ENCODE measurements around the gene USP34. TPM values are rescaled to one million over a fixed set of nuclear protein-coding genes. Genes with fewer than 3 reads are reported as not detected.

The USP34 gene
- total and polyA plus RNA-seq, 2 experiments from 2014 or later = 42.4 to 94.5 TPM

- H3K9me3 ChIP-seq (ENCODE audit: low read depth) = no peaks in the 10 kb centered on the region
- H3K4me3 ChIP-seq = no peak overlapping the region
- TF ChIP-seq CTCF (IDR thresholded peaks at IDR 0.05; ENCODE audit: low read depth, low read length) = no peak
- H3K27me3 ChIP-seq = no peaks in the 10 kb centered on the region
- no peak overlapping the region for H3K27ac ChIP-seq
- no peaks in the 10 kb centered on the region for H3K36me3 ChIP-seq
- DNase-seq (ENCODE audit: low read depth in 1 of 2, low spot score in 1 of 2) = no peak
- peaks cover 10% of the 10 kb centered on the region for H3K4me1 ChIP-seq (ENCODE audit: low read depth)
Observed at GRCh38 chr2:61361068-61361467, 109.8 kb downstream of the USP34 start.

- Histone ChIP-seq H3K27me3 (no peaks in the 10 kb centered on the region), H3K27ac (no peak overlapping the region), H3K36me3 (no peaks in the 10 kb centered on the region), H3K9me3 (ENCODE audit: low read depth) (no peaks in the 10 kb centered on the region), H3K4me3 (no peak overlapping the region), H3K4me1 (ENCODE audit: low read depth) (peaks cover 10% of the 10 kb centered on the region)
- DNase-seq (ENCODE audit: low read depth in 1 of 2, low spot score in 1 of 2) = no peak
- no peak for TF ChIP-seq CTCF (IDR thresholded peaks at IDR 0.05; ENCODE audit: low read depth, low read length)
Observed at GRCh38 chr2:61359058-61359457, 111.8 kb downstream of the USP34 start.

GRCh38 chr2:61357681-61358080 lies 113.2 kb downstream of the USP34 start:
- Histone ChIP-seq H3K9me3 (ENCODE audit: low read depth) (no peaks in the 10 kb centered on the region), H3K36me3 (no peaks in the 10 kb centered on the region), H3K4me3 (no peak overlapping the region), H3K27me3 (no peaks in the 10 kb centered on the region), H3K27ac (no peak overlapping the region), H3K4me1 (ENCODE audit: low read depth) (peaks cover 10% of the 10 kb centered on the region)
- peak in 1 of 2 donors; percentile 51 for DNase-seq (ENCODE audit: low read depth in 1 of 2, low spot score in 1 of 2)
- no peak for TF ChIP-seq CTCF (IDR thresholded peaks at IDR 0.05; ENCODE audit: low read depth, low read length)

GRCh38 chr2:61356958-61357350 lies 113.9 kb downstream of the USP34 start:
- Histone ChIP-seq H3K27ac (no peak overlapping the region), H3K4me3 (no peak overlapping the region), H3K36me3 (no peaks in the 10 kb centered on the region), H3K4me1 (ENCODE audit: low read depth) (peaks cover 10% of the 10 kb centered on the region), H3K27me3 (no peaks in the 10 kb centered on the region), H3K9me3 (ENCODE audit: low read depth) (no peaks in the 10 kb centered on the region)
- DNase-seq (ENCODE audit: low read depth in 1 of 2, low spot score in 1 of 2) = peak in 1 of 2 donors; percentile 86
- no peak for TF ChIP-seq CTCF (IDR thresholded peaks at IDR 0.05; ENCODE audit: low read depth, low read length)

GRCh38 chr2:61356261-61356957 lies 114.5 kb downstream of the USP34 start:
- peak in 1 of 2 donors; percentile 50 for DNase-seq (ENCODE audit: low read depth in 1 of 2, low spot score in 1 of 2)
- H3K27ac ChIP-seq = peak overlapping the region; percentile 20
- no peaks in the 10 kb centered on the region for H3K36me3 ChIP-seq
- H3K4me3 ChIP-seq = no peak overlapping the region
- H3K27me3 ChIP-seq = no peaks in the 10 kb centered on the region
- H3K9me3 ChIP-seq (ENCODE audit: low read depth) = no peaks in the 10 kb centered on the region
- peaks cover 10% of the 10 kb centered on the region for H3K4me1 ChIP-seq (ENCODE audit: low read depth)
- TF ChIP-seq CTCF (IDR thresholded peaks at IDR 0.05; ENCODE audit: low read depth, low read length) = no peak
